GM21825 (cell line): ENCODE results near the gene VPS16.
A peak's percentile ranks its signal among the peaks of the same experiment; 100 is the strongest.
"Not testable (repeated sequence)": the region's sequence is repeated elsewhere in the genome, so short reads cannot be mapped to it uniquely, and the experiment has no call there.

ENCODE experiments used
- ATAC-seq: cut with Tn5 transposase; IDR thresholded peaks from one replicate; pipeline ENCODE4 v1.9.1; 2021; ENCODE audit warnings: mild to moderate bottlenecking, moderate library complexity; ENCODE audit not compliant: unreplicated experiment

Gene VPS16

GRCh38 chr20:2894221-2894620 lies 53.7 kb downstream of the VPS16 start:
- ATAC-seq, result no peak

GRCh38 chr20:2895154-2895553 lies 54.6 kb downstream of the VPS16 start:
- not testable (repeated sequence) for ATAC-seq

GRCh38 chr20:2899243-2899642 lies 58.7 kb downstream of the VPS16 start:
- peak; percentile 60 for ATAC-seq

GRCh38 chr20:2900845-2901592 lies 60.5 kb downstream of the VPS16 start:
- ATAC-seq, result no peak

- no peak for ATAC-seq
Observed at GRCh38 chr20:2902291-2902690, 61.7 kb downstream of the VPS16 start.

GRCh38 chr20:2902818-2903217 lies 62.3 kb downstream of the VPS16 start:
- ATAC-seq, result no peak

GRCh38 chr20:2903686-2904085 lies 63.1 kb downstream of the VPS16 start:
- no peak for ATAC-seq

- no peak for ATAC-seq
Observed at GRCh38 chr20:2907519-2907918, 67.0 kb downstream of the VPS16 start.

GRCh38 chr20:2909953-2910352 lies 69.4 kb downstream of the VPS16 start:
- no peak for ATAC-seq

GRCh38 chr20:2911200-2911599 lies 70.7 kb downstream of the VPS16 start:
- ATAC-seq, result no peak

- no peak for ATAC-seq
Observed at GRCh38 chr20:2914160-2914559, 73.6 kb downstream of the VPS16 start.
